ENCODE data around the gene BPIFA3. TPM values are rescaled to one million over a fixed set of nuclear protein-coding genes. Genes with fewer than 3 reads are reported as not detected.
"Not testable (repeated sequence)": the region's sequence is repeated elsewhere in the genome, so short reads cannot be mapped to it uniquely, and the experiment has no call there.

Gene BPIFA3
- total and polyA plus RNA-seq, 2 of the 13 experiments (the other 11 are each of a cell fraction or from before 2014, with no cell fraction given), result not detected

DNA sequence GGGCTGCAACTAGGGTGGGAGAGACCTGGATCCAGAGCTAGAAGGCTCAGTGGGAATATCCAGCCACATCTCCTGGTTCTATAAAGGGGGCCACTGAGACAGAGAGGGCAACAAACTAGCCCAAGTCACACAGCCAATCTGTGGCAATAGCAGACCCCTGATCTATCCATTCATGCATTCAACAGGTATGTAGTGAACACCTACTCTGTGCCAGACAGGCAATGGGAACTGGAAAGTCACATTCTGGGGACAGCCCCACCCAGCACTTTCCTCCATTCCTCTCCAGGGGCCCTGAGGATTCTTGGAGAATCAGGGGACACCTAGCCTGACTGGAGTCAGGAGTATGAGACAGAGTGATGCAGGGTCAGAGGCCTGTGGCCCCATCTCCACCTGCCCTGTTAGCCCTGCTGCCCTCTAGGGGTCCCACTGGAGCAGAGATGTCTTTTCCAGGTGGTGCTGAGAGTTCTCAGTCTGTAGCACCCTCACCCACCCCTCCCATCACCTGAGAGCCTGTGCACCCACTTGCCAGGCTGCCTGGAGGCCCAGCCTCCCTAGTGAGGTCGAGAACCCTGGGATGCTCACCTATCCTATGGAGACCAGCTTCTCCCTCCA is 35.6 kb upstream of the BPIFA3 start (continued):
- no peak for TF ChIP-seq ZBTB2 (CRISPR knock-in tag; IDR thresholded peaks at IDR 0.05; ENCODE audit: low read depth)

- Histone ChIP-seq H3K36me3 (replicated peaks in 1 of 2; ENCODE audit: control insufficient read depth in 1 of 2, insufficient read depth in 2 of 2, low read length in 2 of 2) (no peaks in the 10 kb centered on the region), H3K27me3 (ENCODE audit: control insufficient read depth in 1 of 2, insufficient read depth in 2 of 2, low read length in 2 of 2) (peaks cover 4 to 17% of the 10 kb centered on the region in 2 experiments; a peak in 2 of 5 replicates), H3K4me2 (ENCODE audit: low read depth, low read length) (no peak overlapping the region), H3K4me3 (replicated peaks in 1 of 3; ENCODE audit: insufficient read depth in 1 of 3, low read depth in 2 of 3, low read length in 3 of 3) (no peak overlapping the region), H3K27ac (ENCODE audit: extremely low read length, insufficient read depth, low read length) (no peak overlapping the region), H3K9me3 (ENCODE audit: low read length) (no peaks in the 10 kb centered on the region), H2AFZ (ENCODE audit: low read length) (no peak overlapping the region), H3K79me2 (ENCODE audit: insufficient read depth, low read length) (no peaks in the 10 kb centered on the region), H3K4me1 (ENCODE audit: insufficient read depth, low read length) (peaks cover 8% of the 10 kb centered on the region), H4K20me1 (ENCODE audit: insufficient read depth, low read length) (no peaks in the 10 kb centered on the region), H3K9ac (ENCODE audit: insufficient read depth, low read depth, low read length) (no peak overlapping the region)
- FAIRE-seq (no peak), DNase-seq (ENCODE audit: low spot score) (no peak), ATAC-seq (no peak)
- in situ Hi-C loops (cut with HindIII; ENCODE audit: extremely low pct_ligation_motif_present, low pct_unique_long_range_greater_than_20kb) (no loop called here), intact Hi-C loops (cut with micrococcal nuclease; ENCODE audit: unreplicated experiment) (no loop called here)
- TF ChIP-seq ZNF382 (CRISPR knock-in tag; IDR thresholded peaks at IDR 0.05; ENCODE audit: borderline replicate concordance), result no peak
- TF ChIP-seq ZNF777 (CRISPR knock-in tag; IDR thresholded peaks at IDR 0.05), result no peak
- TF ChIP-seq ETS1 (CRISPR knock-in tag; IDR thresholded peaks at IDR 0.05), result no peak
- 0 out of 2 replicates have a peak, but pooled peaks have one; percentile 41 for TF ChIP-seq ZNF143 (CRISPR knock-in tag; IDR thresholded peaks at IDR 0.05)
- TF ChIP-seq FIP1L1 (IDR thresholded peaks at IDR 0.05; ENCODE audit: borderline replicate concordance, insufficient read depth, low read depth, low read length), result no peak
- TF ChIP-seq HNRNPUL1 (IDR thresholded peaks at IDR 0.05; ENCODE audit: low read depth, low read length), result no peak
- TF ChIP-seq NFYC (CRISPR knock-in tag; IDR thresholded peaks at IDR 0.05), result peak; percentile 38; the same call in 1 of the 2 replicates
- no peak for TF ChIP-seq RBAK (CRISPR knock-in tag; IDR thresholded peaks at IDR 0.05)
- TF ChIP-seq GABPA (IDR thresholded peaks at IDR 0.05; ENCODE audit: low read depth, low read length), result no peak
- TF ChIP-seq GABPA (CRISPR knock-in tag; IDR thresholded peaks at IDR 0.05; ENCODE audit: low read depth), result peak; percentile 20; the same call in 1 of the 2 replicates
- WGBS (ENCODE audit: low lambda C conversion rate), result 4% methylated on average over 2 of the region's 2 CpGs
- BruUV-seq (replicated peaks), result no TSS peak
- CTCF ChIA-PET (ENCODE audit: low intra/inter-chr PET ratio, low total read pairs), result no interaction called here
- POLR2A ChIA-PET, result no interaction called here
These were observed 33.8 kb upstream of the BPIFA3 start for GRCh38 chr20:33183312-33183711.

GRCh38 chr20:33185031-33185590 is 32.0 kb upstream of the BPIFA3 start:
- H3K4me1 ChIP-seq (ENCODE audit: insufficient read depth, low read length); POLR2A ChIA-PET; H3K9ac ChIP-seq (ENCODE audit: insufficient read depth, low read depth, low read length); BruUV-seq (replicated peaks); H3K27ac ChIP-seq (ENCODE audit: extremely low read length, insufficient read depth, low read length); H3K4me2 ChIP-seq (ENCODE audit: low read depth, low read length); DNase-seq (ENCODE audit: low spot score); H3K79me2 ChIP-seq (ENCODE audit: insufficient read depth, low read length); intact Hi-C loops (cut with micrococcal nuclease; ENCODE audit: unreplicated experiment); H3K36me3 ChIP-seq (replicated peaks in 1 of 2; ENCODE audit: control insufficient read depth in 1 of 2, insufficient read depth in 2 of 2, low read length in 2 of 2); H4K20me1 ChIP-seq (ENCODE audit: insufficient read depth, low read length); in situ Hi-C loops (cut with HindIII; ENCODE audit: extremely low pct_ligation_motif_present, low pct_unique_long_range_greater_than_20kb); ATAC-seq; H3K9me3 ChIP-seq (ENCODE audit: low read length); CTCF ChIA-PET (ENCODE audit: low intra/inter-chr PET ratio, low total read pairs); FAIRE-seq; H2AFZ ChIP-seq (ENCODE audit: low read length); H3K4me3 ChIP-seq (replicated peaks in 1 of 3; ENCODE audit: insufficient read depth in 1 of 3, low read depth in 2 of 3, low read length in 3 of 3): not testable (repeated sequence)
- H3K27me3 ChIP-seq (ENCODE audit: control insufficient read depth in 1 of 2, insufficient read depth in 2 of 2, low read length in 2 of 2), result peaks cover 4 to 16% of the 10 kb centered on the region in 2 experiments; a peak in 3 of 5 replicates
- WGBS (ENCODE audit: low lambda C conversion rate), result 74% methylated on average over 26 of the region's 40 CpGs

Measured in HepG2 (cell line).